ENCODE results near the gene ZBTB37. TPM values are rescaled to one million over a fixed set of nuclear protein-coding genes. Genes with fewer than 3 reads are reported as not detected.
"Not testable (repeated sequence)": the region's sequence is repeated elsewhere in the genome, so short reads cannot be mapped to it uniquely, and the experiment has no call there.

ZBTB37 gene
- total RNA-seq, result 9.2 and 10.1 TPM in 2 replicates

DNA sequence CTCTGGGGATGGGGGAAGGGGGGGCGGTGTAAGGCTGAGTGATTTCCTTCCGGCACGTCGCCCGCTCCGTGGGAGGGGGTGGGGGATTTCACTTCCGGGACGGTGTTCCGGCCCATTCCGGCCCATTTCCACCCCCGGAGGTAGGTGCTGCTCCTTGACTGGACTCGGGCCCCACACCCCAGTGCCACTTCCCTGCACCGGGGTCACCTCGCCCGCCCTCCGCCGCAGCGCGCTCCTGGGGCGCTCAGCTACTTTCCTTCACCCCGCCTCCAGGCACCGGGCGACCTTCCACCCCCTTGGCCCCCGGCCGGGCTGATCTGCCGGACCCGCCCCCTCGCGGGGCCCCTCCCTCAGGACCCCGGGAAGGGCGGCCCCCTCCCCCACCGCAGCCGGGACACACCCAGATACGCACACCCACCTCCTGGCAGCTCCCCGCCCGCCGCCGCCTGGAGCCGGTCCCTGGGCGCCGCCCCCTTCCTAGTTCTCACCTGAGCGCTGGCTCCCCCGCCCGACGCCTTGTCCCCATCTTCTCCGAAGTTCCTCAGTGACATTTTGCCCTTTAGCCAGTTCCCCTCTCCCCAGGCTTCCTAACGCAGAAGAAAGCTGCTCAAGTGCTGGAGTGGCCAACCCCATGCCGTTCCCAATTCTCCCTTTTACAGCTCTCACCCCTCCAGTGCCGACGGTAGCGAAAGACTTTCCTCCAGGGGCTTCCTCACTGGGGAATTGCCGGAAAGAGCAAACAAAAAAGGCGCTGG lies at the start of gene ZBTB37:
ZBTB37 (plus strand) TSS at position 115 of the 755 bp plus-strand sequence. CDS start 1,846 bp downstream, outside the sequence.
- intact Hi-C loops (cut with micrococcal nuclease), result loop anchor here (1.0 to 10.0 kb wide), 8 partner anchors 44 to 437 kb away; partner anchors contain the start of genes CENPL, DARS2, KLHL20 and RABGAP1L

DNA sequence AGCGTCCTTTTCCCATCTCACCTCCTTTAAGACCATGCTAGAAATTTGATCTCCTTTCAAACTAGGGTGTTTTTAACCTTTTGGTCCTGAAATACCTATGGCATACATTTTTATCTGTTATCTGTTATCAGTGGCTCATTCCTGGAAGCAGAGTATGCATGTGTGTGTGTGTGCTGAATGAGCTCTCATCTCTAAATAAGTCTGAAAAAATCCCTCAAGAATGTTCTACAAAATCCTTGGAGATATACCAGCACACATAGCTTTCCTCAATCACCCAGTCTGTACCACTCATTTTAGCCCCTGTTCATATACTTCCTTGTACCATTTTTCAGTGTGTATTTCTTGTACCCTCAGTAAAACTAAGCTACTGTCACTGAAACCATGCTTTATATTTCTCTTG lies 49.7 kb upstream of the ZBTB37 start:
- intact Hi-C loops (cut with micrococcal nuclease), result no loop called here

- intact Hi-C loops (cut with micrococcal nuclease), result no loop called here
These were observed 46.5 kb upstream of the ZBTB37 start for GRCh38 chr1:173821680-173822079.

- intact Hi-C loops (cut with micrococcal nuclease), result loop anchor here (1.0 to 2.0 kb wide), 9 partner anchors 44 to 1292 kb away; partner anchors contain the start of genes CACYBP, PRDX6, RABGAP1L and RC3H1
These were observed 44.3 kb upstream of the ZBTB37 start for GRCh38 chr1:173823781-173824314.

GRCh38 chr1:173824315-173825081 lies 43.7 kb upstream of the ZBTB37 start, which contains the start of the genes CENPL and DARS2:
CENPL (minus strand) TSS chr1:173824883; CDS start chr1:173811299, 13,584 bp downstream.
DARS2 (plus strand) TSS chr1:173824673; CDS start chr1:173825230, 557 bp downstream.
- intact Hi-C loops (cut with micrococcal nuclease), result loop anchor here (1.0 to 2.0 kb wide), 10 partner anchors 44 to 1292 kb away; partner anchors contain the start of genes CACYBP, PRDX6, RABGAP1L and RC3H1

- intact Hi-C loops (cut with micrococcal nuclease), result no loop called here
These were observed 40.6 kb upstream of the ZBTB37 start for GRCh38 chr1:173827611-173828010.

- intact Hi-C loops (cut with micrococcal nuclease), result no loop called here
These were observed 35.4 kb upstream of the ZBTB37 start for GRCh38 chr1:173832748-173833147.

DNA sequence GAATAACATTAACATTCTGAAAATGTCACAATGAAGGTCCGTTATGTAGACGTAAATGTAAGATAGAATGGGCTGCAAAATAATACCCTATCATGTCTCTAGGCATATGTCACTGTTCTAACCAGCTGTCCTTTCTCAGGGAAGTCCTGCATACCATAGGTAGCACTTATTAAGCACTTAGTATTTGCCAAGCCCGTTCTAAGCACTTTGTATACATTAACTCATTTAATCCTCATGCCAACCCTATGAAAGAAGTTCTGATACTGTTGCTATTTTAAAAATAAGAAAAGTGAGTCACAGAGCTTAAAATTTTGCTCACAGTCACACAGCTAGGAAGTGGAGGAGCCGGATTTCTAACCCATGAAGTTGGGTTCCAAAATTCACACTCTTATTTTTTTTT lies 16.1 kb upstream of the ZBTB37 start:
- intact Hi-C loops (cut with micrococcal nuclease), result no loop called here

GRCh38 chr1:173853074-173853473 lies 15.1 kb upstream of the ZBTB37 start:
- intact Hi-C loops (cut with micrococcal nuclease), result no loop called here

DNA sequence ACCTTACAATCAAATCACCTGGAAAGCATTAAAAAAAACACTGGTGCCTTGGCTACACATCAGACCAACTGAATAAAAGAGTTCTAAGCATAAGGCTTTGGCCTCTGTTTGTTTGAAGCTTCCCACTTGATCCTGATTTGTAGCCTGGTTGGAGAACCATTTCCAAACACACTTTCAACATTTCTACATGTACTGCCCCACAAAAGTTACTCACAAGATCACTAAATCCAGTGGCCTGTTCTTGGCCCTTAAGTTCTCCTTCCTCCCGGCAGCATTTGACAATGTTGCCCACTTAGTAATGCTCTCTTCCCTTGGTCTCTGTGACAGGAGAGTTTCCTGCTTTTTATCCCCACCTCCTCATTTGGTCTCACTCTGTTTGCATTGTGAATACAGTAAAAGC lies 12.2 kb upstream of the ZBTB37 start:
- intact Hi-C loops (cut with micrococcal nuclease), result no loop called here

- intact Hi-C loops (cut with micrococcal nuclease), result no loop called here
These were observed 11.3 kb upstream of the ZBTB37 start for GRCh38 chr1:173856903-173857302.

DNA sequence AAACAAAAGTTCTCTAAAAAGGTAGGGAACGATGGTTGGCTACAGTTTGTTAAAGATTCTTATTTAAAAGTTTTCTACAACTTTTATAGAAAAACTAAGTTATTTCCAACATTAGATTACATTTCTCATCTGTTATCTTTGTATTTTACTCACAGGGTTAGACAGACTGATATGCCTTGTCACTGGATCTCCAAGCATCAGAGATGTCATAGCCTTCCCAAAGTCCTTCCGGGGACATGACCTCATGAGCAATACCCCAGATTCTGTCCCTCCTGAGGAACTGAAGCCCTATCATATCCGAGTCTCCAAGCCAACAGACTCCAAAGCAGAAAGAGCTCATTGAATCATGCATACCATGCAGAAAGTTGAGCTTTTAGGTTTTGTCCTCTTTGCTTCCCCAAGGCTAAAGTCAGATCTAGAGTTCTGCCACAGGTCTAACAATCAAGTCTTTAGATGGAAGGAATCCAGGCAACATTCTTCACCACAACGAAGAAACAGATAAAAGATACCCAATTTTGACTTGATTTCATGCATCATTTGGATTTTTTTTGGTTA lies 10.7 kb upstream of the ZBTB37 start:
- intact Hi-C loops (cut with micrococcal nuclease), result no loop called here

DNA sequence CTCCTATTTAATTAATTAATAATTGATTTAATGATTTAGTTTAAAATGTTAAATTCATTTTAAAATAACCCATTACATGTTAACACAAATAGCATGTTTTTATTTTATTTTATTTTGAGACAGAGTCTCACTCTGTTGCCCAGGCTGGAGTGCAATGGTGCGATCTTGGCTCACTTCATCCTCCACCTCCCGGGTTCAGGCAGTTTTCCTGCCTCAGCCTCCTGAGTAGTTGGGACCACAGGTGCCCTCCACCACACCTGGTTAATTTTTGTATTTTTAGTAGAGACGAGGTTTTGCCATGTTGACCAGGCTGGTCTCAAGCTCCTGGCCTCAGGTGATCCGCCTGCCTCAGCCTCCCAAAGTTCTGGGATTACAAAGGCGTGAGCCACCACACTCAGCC lies 8.6 kb upstream of the ZBTB37 start:
- intact Hi-C loops (cut with micrococcal nuclease), result not testable (repeated sequence)

DNA sequence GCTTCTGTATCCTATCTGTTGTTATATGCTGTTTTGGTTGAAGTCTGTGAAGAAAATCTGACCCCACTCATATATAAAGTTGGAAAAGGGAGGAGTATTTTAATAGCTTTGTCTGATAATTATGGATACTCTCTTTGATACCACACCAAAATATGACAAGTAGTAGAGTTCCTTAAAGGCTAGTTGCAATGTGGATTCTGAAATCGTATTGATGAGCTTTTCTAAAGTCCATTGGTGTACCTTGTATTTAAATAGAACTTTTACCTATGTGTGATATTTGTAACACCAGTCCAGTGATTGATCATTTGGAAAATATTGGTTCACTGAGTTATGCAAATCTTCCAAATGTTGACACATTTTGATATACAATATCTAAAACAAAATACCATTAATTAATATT lies 8.1 kb upstream of the ZBTB37 start:
- intact Hi-C loops (cut with micrococcal nuclease), result loop anchor here (10.0 kb wide), 1 partner anchor 355 kb away; no protein-coding TSS in a partner anchor

- intact Hi-C loops (cut with micrococcal nuclease), result loop anchor here (10.0 kb wide), 1 partner anchor 353 kb away; no protein-coding TSS in a partner anchor
These were observed 6.4 kb upstream of the ZBTB37 start for GRCh38 chr1:173861731-173862145.

GRCh38 chr1:173862146-173862768 lies 5.9 kb upstream of the ZBTB37 start:
- intact Hi-C loops (cut with micrococcal nuclease), result loop anchor here (10.0 kb wide), 1 partner anchor 353 kb away; no protein-coding TSS in a partner anchor

DNA sequence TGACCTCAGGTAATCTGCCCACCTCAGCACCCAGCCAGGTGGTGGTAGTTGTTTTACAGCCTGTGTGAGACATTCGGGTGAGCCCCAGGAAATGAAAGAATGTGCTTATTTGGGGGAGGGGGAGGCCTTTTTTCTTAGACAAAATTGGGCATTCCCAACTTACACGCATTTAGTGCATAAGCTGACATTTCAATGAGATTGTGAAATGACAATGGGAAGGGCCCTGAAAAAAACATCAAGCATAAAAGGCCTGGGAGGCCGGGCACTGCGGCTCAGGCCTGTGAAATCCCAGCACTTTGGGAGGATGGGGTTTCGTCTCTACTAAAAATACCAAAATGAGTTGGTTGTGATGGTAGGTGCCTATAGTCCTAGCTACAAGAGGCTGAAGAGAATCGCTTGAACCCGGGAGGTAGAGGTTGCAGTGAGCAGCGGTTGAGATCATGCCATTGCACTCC lies 5.4 kb upstream of the ZBTB37 start:
- intact Hi-C loops (cut with micrococcal nuclease), result loop anchor here (10.0 kb wide), 1 partner anchor 352 kb away; no protein-coding TSS in a partner anchor

DNA sequence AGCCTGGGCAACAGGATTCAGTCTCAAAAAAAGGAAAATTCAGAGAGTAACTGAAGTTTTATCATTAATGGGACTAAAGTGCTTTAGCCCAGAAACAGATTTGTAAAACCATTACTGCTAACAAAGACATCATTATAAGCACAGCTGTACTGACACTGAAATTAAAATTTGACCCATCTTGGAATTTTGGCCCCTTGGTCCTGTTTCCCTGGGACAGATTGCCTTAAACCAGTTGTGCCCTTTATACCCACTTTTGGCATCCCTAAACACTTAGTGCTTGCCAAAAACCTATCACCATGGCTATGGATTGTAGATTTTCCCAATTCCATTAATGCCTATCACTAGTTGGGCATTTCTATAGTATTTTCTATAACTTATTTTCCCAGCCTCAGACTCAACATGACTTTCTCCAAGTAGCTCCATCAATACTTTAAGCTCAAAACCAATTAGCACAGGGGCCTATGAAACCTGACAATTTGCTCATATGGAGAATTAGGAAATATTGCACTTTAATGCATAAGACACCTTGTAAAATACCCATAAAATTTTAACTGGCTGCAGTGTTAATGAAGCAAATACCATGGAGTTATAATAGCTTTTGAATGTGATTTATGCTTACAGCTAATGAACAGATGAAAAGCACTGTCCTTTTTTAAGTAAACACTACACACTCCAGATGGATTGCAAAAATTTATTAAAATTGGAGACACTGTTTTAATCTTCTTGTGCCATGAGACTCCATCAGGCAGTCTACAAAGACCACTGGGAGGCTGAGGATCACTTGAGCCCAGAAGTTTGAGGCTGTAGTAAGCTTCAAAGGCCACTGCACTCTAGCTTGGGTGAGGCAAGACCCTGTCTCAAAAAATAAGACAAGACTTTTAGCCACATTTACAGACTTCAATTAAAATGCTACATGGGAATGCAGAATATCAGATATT lies 4.7 kb upstream of the ZBTB37 start:
- intact Hi-C loops (cut with micrococcal nuclease), result loop anchor here (10.0 kb wide), 1 partner anchor 351 kb away; no protein-coding TSS in a partner anchor

DNA sequence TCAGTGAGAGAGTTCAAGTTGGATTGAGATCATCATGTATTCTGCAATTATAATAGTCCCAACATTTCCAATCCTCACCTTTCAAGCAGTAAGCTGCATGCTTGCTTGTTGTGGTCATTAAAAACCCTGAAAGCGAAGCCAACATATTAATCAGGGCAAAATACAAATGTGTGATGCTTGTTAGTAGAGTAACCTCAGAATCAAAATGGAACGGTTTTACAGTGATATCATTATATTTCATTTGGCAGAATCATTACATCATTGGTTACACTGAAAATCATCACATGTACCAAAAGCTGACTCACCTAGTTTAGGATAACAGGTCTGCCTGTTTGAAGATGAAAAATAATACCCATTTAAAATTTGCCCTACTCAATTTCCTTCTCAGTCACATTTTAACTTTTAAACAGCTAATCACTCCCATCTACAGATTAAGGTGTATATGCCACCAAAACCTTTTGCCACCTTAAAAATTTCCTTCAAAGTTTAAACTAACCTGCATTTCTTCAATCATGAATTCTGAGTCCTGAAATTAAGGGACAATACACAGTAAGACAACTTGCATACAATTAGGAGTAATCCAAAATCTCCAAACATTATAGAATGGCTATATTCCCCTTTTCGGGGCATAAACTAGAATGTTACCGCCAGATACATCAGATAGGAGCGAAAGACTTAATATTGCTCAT lies 3.9 kb upstream of the ZBTB37 start:
- intact Hi-C loops (cut with micrococcal nuclease), result loop anchor here (10.0 kb wide), 1 partner anchor 350 kb away; no protein-coding TSS in a partner anchor
